MCF 10A (cell line): ENCODE measurements around the gene CDK11B. TPM values are rescaled to one million over a fixed set of nuclear protein-coding genes. Genes with fewer than 3 reads are reported as not detected.

Source experiments
- BruUV-seq: library from RNA; stranded (reverse); fragments of 400-500 nt; replicated peaks from 2 replicates; lab custom pipeline; 2021; lab: Mats Ljungman, UMichigan
- CTCF ChIA-PET: fragments of 300-600 bp; sonication (Branson Sonifier 250); formaldehyde crosslinking; extraction: SDS; loops from one replicate; lab custom pipeline; 2021; ENCODE audit warnings: antibody characterized with exemption, inconsistent platforms; lab: Yijun Ruan, JAX
- POLR2A ChIA-PET: fragments of 300-600, 350-650 bp; sonication (Branson Sonifier 250); formaldehyde crosslinking; extraction: SDS; loops from one replicate; lab custom pipeline; 2020; ENCODE audit warnings: antibody characterized with exemption, inconsistent platforms; lab: Yijun Ruan, JAX
- DNase-seq: peaks from one replicate; pipeline ENCODE4 v3.0.0-alpha.2; 2018; ENCODE audit not compliant: unreplicated experiment
- H3K27ac Mint-ChIP-seq: one replicate; pipeline ENCODE4 v1.8.0; 2022; ENCODE audit warnings: mild to moderate bottlenecking, low read depth, mixed read lengths; ENCODE audit not compliant: unreplicated experiment
- H3K27me3 Mint-ChIP-seq: one replicate; pipeline ENCODE4 v1.8.0; 2022; ENCODE audit warnings: mixed read lengths; ENCODE audit not compliant: insufficient read depth, unreplicated experiment
- H3K36me3 Mint-ChIP-seq: one replicate; pipeline ENCODE4 v1.8.0; 2022; ENCODE audit warnings: mild to moderate bottlenecking, moderate library complexity, mixed read lengths; ENCODE audit not compliant: insufficient read depth, unreplicated experiment
- H3K4me1 Mint-ChIP-seq: one replicate; pipeline ENCODE4 v1.8.0; 2022; ENCODE audit warnings: mixed read lengths; ENCODE audit not compliant: insufficient read depth, unreplicated experiment
- H3K4me3 Mint-ChIP-seq: one replicate; pipeline ENCODE4 v1.8.0; 2022; ENCODE audit warnings: mild to moderate bottlenecking, moderate library complexity, mixed read lengths; ENCODE audit not compliant: unreplicated experiment
- H3K9me3 Mint-ChIP-seq: one replicate; pipeline ENCODE4 v1.8.0; 2022; ENCODE audit warnings: mixed read lengths; ENCODE audit not compliant: unreplicated experiment
- CTCF ChIP-seq: fragments of 200-600 bp; IDR thresholded peaks from one replicate; pipeline ENCODE4 v1.8.0; 2022; ENCODE audit warnings: antibody characterized with exemption, mild to moderate bottlenecking; ENCODE audit not compliant: unreplicated experiment
- intact Hi-C: fragments of 100-400 bp; cut with micrococcal nuclease; formaldehyde crosslinking; loops from 2 replicates; pipeline ENCODE4 v1.14.1; 2022
- total RNA-seq: library from RNA; stranded (reverse); gene quantifications from 2 replicates; pipeline ENCODE4 v1.2.3, GENCODE V29; 2022

The CDK11B gene
- total RNA-seq, 1 experiment from 2014 or later: 32.0 TPM

DNA sequence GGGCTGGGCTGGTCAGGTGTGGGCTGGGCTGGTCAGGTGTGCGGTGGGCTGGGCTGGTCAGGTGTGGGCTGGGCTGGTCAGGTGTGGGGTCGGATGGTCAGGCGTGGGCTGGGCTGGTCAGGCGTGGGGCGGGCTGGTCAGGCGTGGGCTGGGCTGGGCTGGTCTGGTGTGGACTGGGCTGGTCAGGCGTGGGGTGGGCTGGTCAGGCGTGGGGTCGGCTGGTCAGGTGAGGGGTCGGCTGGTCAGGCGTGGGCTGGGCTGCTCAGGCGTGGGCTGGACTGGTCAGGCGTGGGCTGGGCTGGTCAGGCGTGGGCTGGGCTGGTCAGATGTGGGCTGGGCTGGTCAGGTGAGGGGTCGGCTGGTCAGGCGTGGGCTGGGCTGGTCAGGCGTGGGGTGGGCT is 53.1 kb downstream of the CDK11B start:
- BruUV-seq: no TSS peak
- no peak overlapping the region for H3K4me3 Mint-ChIP-seq
- POLR2A ChIA-PET: no interaction called here
- CTCF ChIA-PET: no interaction called here
- TF ChIP-seq CTCF: no peak
- no peaks in the 10 kb centered on the region for H3K9me3 Mint-ChIP-seq
- intact Hi-C loops: no loop called here
- no peaks in the 10 kb centered on the region for H3K4me1 Mint-ChIP-seq
- H3K27ac Mint-ChIP-seq: no peak overlapping the region
- no peaks in the 10 kb centered on the region for H3K27me3 Mint-ChIP-seq
- no peak for DNase-seq
- no peaks in the 10 kb centered on the region for H3K36me3 Mint-ChIP-seq

- BruUV-seq: no TSS peak
- TF ChIP-seq CTCF: no peak
- Mint-ChIP-seq H3K36me3 (no peaks in the 10 kb centered on the region), H3K27me3 (no peaks in the 10 kb centered on the region), H3K4me1 (no peaks in the 10 kb centered on the region), H3K9me3 (no peaks in the 10 kb centered on the region), H3K4me3 (no peak overlapping the region), H3K27ac (no peak overlapping the region)
- POLR2A ChIA-PET: no interaction called here
- intact Hi-C loops: no loop called here
- CTCF ChIA-PET: no interaction called here
- no peak for DNase-seq
Observed at GRCh38 chr1:1605034-1605591, 53.7 kb downstream of the CDK11B start.

- no peak overlapping the region for H3K27ac Mint-ChIP-seq
- BruUV-seq: no TSS peak
- intact Hi-C loops: no loop called here
- H3K27me3 Mint-ChIP-seq: no peaks in the 10 kb centered on the region
- no peak for TF ChIP-seq CTCF
- H3K4me3 Mint-ChIP-seq: no peak overlapping the region
- H3K4me1 Mint-ChIP-seq: no peaks in the 10 kb centered on the region
- no peaks in the 10 kb centered on the region for H3K9me3 Mint-ChIP-seq
- no peaks in the 10 kb centered on the region for H3K36me3 Mint-ChIP-seq
- DNase-seq: no peak
- ChIA-PET POLR2A (no interaction called here), CTCF (no interaction called here)
Observed at GRCh38 chr1:1604374-1605033, 54.3 kb downstream of the CDK11B start.

GRCh38 chr1:1603671-1604373 is 55.0 kb downstream of the CDK11B start:
- Mint-ChIP-seq H3K27ac (no peak overlapping the region), H3K36me3 (no peaks in the 10 kb centered on the region), H3K9me3 (no peaks in the 10 kb centered on the region), H3K4me3 (no peak overlapping the region), H3K4me1 (no peaks in the 10 kb centered on the region), H3K27me3 (no peaks in the 10 kb centered on the region)
- CTCF ChIA-PET: no interaction called here
- intact Hi-C loops: no loop called here
- no peak for TF ChIP-seq CTCF
- POLR2A ChIA-PET: no interaction called here
- BruUV-seq: no TSS peak
- no peak for DNase-seq
